D341Med (cell line): ENCODE data around the gene CAMK1.

ENCODE experiments used
- DNase-seq: peaks from one replicate; pipeline ENCODE4 v3.0.0; 2012; ENCODE audit warnings: low spot score

Gene CAMK1

DNA sequence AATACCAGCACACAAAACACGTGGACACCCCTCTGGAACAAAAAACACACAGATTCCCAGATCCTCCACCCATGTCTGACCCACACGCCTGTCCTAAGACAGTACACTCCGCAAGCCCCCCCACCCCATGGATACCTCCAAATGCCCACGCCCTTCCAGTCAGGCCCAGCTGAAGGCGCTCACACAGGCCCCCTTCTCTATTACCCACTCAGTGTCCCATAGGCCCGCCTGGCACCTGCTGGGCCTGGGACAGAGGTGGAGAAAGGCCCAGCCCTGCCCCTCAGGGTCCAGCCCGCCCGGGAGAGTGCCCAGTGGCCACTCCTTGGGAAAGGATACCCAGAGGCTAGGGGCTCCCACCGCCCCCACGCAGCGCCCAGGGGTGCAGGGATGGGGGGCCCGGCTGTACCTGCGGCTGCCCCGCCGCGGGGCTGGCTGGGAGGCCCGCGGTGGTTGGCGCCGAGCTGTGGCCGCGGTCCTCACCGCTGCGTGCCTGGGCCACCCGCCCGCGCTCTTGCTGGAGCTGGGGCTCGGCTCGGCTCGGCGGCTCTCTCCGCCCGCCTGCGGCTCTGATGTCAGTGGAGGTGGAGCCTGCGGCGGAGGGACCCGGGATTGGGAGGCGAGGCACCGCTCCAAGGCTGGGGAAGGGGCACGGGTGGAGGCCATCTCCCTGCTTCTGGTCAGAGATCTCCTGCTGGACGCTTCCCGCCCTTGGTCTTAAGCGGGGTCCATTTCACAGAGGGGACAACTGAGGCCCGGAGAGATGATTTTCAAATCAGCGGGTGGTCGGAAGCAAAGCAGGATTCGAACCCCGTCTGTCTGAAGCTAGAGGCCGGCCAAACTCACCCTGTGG, at the start of gene CAMK1:
CAMK1 (minus strand) TSS at position 522 of the 850 bp plus-strand sequence. CDS start 2,198 bp downstream, outside the sequence.
- peak; percentile 89 for DNase-seq

DNA sequence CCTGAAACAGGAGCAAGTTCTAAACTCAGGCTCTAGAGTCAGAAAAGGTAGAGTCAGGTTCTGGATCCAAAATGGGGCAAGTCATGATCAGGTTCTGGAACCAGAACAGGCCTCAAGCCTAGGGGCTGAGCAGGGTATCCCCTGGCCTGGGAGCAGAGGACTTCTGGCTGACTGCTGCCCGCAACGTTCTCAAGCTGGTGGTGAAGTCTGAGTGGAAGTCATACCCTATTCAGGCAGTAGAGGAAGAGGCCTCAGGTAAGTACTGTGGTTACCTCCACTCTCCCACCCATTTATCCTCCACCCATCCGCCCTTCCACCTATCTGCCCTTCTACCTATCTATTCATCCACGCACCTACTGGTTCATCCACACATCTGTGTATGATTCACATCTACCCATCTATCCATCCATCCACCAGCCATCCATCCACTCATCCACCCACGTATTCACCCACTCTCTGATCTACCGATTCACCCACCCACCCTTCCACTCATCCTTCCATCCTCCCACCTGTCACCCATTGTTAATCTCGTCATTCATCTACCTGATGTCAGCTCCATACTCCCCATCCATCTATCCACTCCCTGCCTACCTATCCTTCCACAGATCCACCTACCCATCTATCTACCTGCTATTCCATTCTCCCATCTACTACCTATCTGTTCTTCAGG, 49.1 kb upstream of the CAMK1 start:
- DNase-seq = no peak

DNA sequence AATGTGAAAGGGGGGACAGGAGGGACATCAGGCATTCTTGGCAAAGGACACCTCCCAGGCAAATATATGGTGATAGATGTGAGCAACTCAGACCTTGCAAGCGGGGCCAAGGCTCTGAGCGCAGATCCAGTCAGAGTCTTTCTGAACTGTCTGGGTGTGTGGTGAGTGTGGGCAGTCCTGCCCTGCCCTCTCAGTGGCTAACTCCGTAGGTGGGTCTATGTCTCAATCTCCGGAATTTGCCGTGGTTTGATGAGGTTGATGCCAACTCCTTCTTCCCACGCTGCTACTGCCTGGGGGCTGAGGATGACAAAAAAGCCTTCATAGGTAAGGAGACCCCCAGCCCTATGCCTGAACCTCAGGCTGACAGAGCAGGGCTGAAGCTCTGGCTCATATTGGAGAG, 47.7 kb upstream of the CAMK1 start:
- no peak for DNase-seq

DNA sequence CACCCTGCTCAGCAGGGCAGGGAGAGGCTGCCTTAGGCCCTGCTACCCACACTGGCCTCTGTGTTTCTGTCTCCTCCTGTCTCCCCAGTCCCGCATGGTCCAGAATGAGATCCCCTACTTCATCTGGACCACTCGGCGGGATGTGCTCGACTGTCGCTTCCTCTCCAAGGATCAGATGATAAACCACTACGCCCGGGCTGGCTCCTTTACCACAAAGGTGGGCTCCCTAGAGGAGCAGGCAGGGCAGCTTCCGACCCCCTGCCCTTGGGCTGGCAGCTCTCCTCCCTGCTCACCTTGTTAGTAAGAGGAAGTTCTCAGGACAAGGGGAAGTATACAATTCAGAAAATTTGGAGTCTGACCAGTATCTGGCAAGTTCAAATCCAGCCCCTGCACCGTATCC, 46.2 kb upstream of the CAMK1 start:
- DNase-seq = peak; percentile 15

DNA sequence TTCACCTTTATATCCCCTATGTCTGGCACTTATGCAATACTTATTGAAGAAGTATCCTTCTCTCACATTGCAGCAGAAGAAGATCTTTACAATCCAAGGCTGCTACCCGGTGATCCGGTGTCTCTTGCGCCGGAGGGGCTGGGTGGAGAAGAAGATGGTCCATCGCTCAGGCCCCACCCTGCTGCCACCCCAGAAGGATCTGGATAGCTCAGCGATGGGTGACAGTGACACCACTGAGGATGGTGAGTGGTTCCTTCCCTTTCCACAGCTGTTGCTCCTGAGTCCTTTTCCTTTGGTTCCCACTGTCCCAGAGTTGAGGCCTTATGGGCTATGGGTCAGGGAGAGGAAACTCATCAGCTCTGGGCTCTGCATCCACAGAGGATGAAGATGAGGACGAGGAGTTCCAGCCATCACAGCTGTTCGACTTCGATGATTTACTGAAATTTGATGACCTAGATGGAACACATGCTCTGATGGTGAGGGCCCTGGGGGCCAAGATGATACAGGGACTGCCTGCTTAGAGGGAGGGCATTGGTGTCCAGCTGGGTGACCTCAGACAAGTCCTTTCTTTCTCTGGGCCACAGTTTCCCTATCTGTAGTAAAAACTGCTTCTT, 43.2 kb upstream of the CAMK1 start:
- DNase-seq = peak; percentile 21

DNA sequence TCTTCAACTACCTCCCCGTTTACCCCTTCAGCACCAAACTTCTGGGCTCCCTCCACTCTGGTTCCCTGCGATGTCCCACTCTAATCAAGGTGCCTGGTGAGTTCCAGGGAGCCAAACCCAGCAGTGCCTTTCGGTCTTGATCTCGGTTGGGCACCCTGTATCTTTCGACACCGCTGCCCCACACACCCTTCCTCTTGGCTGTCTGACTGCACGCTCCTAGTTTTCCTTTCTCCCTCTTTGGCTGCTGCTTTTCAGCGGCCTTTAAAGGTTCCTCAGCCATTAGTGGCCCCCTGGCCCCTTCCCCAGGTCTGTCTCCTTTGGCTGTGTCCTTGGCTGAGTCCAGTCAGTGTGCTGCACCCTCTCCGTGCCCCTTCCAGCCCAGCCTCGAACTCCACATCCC, 41.1 kb upstream of the CAMK1 start:
- DNase-seq = peak; percentile 31

DNA sequence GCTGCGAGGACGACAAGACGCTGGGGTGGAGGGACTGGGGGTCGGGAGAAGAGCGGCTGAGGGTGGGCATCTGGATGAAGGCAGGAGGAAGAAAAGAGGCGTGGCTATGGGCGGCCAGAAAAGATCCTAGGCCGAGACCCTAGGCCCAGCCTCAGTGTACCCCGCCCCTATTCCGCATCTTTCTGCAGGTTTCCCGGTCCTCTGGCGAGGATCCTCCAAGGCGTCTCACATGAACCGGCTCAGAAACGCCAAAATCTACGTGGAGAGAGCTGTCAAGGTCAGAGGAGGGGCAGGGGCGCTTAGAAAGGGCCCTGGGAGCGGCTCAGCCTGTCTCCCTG, 40.7 kb upstream of the CAMK1 start:
- DNase-seq = no peak

DNA sequence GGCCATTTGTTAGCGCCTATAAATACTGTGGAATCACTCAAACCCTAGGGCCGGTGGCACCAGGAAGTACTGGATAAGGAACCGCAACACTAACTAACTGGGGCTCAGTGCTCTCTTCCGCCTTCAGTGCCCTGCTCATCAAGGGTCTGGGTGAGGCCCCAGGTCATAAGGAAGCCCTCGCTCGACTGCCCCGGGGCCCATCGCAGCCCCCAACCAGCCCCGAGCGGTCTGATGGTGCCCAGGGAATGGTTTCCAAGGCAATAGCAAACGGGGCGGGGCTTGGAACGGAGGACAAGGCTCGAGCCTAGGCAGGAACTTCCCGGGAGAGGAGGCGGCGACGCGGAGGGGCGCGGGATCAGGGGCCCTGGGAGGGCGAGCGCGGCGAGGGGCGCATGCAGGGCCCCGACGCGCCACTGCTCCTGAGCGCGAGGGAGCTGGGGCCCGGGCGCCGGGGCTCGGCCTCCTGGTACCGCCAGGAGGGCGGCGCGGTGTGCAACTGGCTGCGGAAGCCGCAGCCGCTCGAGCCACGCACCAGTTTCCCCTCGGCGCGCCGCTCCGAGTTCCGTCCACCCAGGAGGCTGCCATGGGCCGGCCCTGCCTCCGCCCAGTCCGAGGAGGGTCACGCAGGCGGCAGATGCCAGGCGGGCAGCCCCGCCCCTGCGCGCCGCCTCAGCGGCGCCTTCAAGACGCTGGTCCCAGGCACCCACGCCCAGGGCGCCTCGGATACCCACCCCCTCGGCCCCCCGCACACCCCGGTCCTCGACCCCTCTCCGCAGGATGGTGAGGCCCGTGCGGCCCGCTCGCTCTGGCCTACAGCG, 40.1 kb upstream of the CAMK1 start, which contains the start of gene TTLL3:
TTLL3 (plus strand) TSS at position 648 of the 818 bp plus-strand sequence. CDS start 400 bp downstream, outside the sequence.
- DNase-seq = peak; percentile 88

DNA sequence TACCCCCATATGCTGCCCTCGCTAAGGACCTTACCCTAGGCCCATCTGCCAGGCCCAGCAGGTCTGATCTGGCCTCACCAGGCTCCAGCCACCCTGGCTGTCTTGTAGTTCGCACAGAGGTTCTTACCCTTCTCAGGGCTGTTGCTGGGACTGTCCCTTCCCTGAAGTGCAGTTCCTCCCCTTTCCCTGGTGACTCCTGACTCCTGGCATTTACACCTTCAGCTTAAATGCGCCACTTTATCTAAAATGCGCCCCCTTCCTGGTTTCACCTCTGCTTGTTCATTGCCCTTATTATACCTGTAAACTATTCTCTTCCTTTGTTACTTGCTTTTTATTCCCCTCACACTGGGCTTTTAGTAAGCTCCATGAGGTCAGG, 39.5 kb upstream of the CAMK1 start:
- peak; percentile 44 for DNase-seq

DNA sequence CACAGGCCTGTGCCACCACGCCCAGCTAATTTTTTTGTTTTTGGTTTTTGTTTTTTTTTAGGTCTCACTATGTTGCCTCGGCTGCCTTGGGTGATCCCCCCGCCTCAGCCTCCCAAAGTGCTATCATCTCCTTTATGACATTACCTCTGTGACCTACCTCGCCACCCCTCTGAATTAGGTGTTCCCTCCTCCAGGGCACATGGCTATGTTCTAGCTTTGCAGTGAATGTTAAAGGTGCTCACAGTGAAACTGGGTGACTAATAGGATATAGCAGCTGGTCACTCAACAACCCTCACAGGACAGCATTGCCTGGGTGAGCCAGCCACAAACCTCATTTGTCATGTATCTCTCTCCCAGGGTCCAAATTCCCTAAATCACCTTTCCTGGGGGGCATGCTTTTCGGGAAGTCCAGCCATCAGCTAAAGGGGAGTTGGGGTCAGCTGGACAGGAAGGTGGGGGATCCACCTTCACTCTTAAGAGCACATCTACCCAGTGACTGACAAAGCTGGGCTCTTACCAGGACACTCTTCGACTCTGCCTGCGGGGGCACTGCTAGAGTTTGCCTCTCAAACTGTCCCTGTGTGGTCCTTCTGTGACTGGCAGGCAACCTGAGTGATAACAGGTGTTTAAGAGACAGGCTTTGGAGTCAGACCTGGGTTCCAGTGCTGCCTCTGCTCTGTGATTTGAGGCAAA, 38.7 kb upstream of the CAMK1 start:
- peak; percentile 68 for DNase-seq

DNA sequence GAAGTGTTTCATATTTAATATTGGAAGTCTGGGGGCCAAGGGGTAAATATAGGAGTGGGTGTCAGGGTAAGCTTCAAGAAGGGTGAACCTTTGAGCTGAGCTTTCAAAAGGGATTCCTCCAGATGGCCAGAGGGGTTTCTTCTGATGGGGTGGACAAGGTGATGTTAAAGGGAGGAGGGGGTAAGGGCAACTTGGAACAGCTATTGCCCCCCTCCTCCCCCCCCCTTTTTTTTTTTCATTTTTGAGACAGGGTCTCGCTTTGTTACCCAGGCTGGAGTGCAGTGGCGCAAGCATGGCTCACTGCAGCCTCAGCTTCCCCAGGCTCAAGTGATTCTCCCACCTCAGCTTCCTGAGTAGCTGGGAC, 38.2 kb upstream of the CAMK1 start:
- no peak for DNase-seq

DNA sequence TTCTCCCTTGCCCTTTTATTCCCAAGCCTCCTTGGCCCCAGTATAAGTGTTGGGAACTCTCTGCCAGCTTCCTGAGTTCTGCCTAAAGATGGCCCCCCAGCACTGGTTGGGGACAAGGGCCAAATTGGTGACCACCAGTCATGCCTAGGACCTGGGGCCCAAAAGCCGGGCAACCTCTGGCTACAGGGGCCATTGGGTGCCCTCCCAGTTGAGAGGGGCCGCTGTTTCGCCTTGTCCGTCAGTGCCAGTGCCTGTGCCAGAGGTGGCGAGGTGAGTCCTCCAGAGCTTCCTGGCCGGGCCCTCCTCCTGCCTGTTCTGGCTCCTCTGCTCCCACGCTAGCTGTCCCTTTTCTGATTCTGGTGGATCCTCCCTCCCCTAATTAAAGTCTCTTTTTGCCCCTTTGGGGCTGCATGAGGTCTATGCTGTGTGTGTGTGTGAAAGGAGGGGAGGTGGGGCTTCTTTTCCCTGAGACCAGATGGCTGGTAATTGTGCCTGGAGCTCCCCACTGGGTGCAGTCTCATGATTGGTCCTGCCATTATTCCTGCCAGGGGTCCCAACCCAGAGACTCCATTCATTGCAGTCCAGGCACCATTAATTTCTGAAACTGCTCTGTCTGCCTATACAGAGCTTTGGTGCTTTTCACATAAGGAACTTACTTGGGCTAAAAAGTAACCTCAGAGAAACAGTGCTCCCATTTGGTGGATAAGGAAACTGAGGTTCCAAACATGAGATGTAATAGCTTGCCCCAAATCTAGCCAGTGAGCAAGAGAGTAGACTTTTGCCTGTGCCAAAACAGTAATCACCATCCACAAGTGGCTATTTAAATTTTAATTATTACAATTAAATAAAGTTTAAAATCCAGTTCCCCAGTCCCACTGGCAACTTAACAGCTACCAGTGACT, 37.2 kb upstream of the CAMK1 start:
- DNase-seq = no peak

DNA sequence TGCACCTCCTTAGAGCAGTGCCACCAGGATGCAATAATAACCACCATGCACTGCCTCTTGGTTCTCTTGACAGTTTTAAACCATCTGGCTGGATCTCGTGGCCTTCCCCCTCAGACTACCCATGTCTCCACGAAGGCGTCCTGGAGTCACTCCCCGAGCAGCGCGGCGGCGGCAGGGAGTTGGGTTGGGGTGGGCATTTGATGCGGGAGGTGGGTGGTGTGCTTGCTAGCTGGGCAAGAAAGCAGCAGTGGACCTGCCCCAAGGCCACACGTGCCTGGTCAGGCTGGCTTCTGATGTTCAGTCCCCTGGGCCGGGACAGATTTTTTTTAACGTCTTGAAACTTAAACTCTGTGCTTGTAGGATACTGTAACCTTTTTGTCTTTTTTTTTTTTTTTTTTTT, 36.4 kb upstream of the CAMK1 start:
- no peak for DNase-seq

DNA sequence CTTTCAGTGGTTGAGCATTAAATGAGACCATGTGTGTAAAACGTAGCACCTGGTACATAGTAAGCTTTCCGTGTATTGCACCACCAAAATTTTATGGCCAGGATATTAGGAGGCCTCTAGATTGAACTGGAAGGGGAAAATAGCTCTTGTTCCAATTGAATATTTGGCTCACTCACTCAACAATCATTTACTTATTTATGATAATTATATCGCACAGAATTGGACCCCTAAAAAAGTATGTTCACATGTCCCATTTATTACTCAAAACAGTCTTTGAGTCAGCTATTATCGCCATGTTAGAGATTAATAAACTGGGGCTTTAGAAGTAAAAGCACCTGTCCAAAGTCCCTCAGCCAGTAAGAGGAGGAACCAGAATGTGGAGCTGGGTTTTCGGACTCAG, 35.2 kb upstream of the CAMK1 start:
- DNase-seq = no peak

DNA sequence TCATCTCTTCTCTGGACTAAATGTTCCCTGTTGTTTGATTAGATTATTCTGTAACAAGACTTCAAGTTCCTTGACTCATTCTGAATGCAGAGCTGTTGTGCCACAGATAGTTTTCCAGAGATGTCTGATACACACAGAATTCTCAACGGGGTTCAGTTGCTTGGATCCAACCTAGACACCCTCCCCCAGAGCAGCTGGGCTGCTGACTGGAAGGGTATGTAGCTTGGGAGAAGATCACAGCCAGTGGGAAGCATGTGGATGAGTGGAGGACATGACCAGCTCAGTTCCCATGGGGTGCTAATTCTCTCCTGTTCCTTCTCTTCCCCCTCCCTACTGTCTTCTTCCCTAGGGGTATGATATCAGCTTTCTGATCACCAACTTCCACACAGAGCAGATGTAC, 33.7 kb upstream of the CAMK1 start:
- DNase-seq = no peak

DNA sequence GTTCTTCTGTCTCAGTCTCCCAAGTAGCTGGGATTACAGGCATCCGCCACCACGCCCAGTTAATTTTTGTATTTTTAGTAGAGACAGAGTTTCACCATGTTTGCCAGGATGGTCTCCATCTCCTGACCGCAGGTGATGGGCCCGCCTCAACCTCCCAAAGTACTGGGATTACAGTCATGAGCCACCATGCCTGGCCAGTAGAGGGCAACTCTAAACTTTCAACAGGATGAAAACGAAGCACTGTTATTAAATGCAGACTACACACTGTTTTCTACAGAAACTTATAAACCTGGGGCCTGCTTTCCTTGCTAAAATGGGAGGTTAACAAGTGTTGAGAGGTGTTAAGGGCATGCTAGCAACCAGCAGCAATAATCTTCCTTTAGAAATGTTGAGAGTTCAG, 30.8 kb upstream of the CAMK1 start:
- no peak for DNase-seq

DNA sequence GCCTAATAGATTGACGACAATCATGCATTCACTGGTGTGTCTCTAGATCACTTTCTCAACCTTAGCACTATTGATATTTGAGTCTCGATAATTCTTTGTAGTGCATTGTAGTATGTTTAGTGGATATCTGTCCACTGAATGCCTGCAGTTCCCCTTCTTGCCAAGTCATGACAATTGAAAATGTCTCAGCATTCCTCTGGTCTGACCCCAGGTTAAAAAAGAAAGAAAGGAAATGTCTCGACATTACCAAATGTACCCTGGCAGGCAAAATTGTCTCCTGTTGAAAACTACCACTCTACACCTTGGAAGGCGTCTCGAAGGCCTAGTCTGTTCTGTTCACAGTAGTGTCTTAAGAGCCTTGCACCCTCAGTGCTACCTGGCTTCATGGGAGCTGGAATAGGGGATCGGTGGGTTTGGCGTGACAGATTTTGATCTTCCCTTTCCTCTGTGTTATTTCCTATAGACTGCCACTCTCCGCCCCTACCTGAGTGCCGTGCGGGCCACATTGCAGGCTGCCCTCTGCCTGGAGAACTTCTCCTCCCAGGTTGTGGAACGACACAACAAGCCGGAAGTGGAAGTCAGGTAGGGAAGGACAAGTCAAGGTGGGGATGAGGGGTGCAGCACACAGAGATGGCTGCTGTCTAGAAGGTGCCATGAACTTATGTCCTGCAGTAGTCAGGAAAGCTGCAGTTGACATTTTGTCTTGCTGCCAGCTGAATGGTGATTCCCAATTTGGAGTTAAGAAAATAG, 27.6 kb upstream of the CAMK1 start:
- DNase-seq = no peak

DNA sequence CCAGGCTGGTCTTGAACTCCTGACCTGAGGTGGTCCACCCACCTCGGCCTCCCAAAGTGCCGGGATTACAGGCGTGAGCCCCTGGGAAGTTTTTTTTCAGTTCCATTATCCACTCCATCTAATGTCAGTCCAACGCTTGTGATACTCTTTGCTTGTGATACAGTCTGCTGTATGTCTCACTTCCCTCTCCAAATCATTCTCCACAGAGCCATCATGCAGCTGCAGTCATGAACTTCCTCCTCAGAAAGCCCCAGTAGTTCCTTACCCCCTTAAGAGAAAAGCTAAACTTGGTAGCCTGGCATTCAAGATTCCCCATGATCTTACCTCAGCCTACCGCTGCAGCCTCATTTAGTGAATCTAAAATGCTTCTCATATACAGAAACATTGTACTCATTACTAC, 25.5 kb upstream of the CAMK1 start:
- DNase-seq = no peak

DNA sequence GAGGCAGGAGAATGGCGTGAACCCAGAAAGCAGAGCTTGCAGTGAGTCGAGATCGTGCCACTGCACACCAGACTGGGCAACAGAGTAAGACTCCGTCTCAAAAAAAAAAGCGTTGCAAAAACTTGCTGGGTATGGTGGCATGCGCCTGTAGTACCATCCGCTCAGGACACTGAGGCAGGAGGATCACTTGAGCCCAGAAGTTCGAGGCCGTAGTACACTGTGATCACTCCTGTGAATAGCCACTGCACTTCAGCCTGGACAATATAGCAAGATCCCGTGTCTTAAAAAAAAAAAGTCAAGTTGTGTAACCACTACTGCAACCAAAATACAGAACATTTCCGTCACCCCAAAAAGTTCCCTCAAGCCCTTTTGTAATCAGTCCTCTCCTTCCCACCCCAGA, 24.7 kb upstream of the CAMK1 start:
- DNase-seq = no peak

DNA sequence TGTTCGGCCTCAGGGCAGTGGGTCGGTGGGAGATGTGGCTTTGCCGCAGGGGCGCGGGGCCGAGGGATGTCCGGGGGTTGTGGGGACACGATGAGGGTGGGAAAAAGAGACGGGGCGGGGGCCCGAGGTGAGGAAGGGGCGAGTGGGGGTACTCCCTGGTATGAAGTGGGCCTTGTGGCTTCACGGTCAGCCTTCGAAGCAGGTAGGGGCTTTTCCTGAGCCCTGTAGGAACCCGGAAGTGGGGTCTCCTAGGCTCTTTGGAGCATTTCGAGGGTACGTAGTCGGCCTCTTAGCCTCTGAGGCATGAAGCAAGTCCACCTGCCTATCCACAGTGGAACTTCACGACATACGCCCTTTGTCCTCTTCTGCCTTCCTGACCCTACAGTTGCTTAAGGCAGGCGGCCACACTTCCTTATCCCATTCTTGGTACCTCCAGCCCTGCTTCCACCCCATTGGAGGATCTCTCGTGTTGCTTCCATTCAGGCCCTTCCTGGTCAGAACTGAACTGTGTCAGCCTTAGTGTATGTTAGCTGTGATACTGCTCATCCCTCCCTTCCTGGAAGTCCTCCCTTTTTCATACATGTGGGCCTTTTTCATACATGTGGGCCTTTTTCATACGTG, 23.5 kb upstream of the CAMK1 start:
- no peak for DNase-seq
